GM23338 (cell line): Measurements from ENCODE around the gene ULK2. TPM values are rescaled to one million over a fixed set of nuclear protein-coding genes. Genes with fewer than 3 reads are reported as not detected.

Experiments
- ATAC-seq: fragments of 200-7000 bp; cut with Tn5 transposase; 3 replicates; pipeline ENCODE4 v1.9.1; 2020
- DNase-seq: peaks from one replicate; pipeline ENCODE4 v3.0.0-alpha.2; 2015; ENCODE audit warnings: low spot score
- H2AFZ ChIP-seq: fragments of 200-600 bp; sonication (generic); 2 replicates; pipeline ENCODE4 v1.8.0; 2016; ENCODE audit warnings: antibody characterized with exemption, mild to moderate bottlenecking, moderate library complexity
- H3F3A ChIP-seq: fragments of 200-600 bp; sonication (generic); replicated peaks from 2 replicates; pipeline ENCODE4 v1.8.0; 2017; ENCODE audit warnings: antibody characterized with exemption, mixed run types, low read depth
- H3K27ac ChIP-seq: fragments of 200-600 bp; sonication (generic); 2 replicates; pipeline ENCODE4 v1.6.1; 2016; ENCODE audit warnings: low read depth
- H3K27me3 ChIP-seq: fragments of 200-600 bp; sonication (generic); 2 replicates; pipeline ENCODE4 v1.8.0; 2016; ENCODE audit warnings: mild to moderate bottlenecking, mixed run types, moderate library complexity; ENCODE audit not compliant: insufficient read depth
- H3K36me3 ChIP-seq: fragments of 200-600 bp; sonication (generic); 2 replicates; pipeline ENCODE4 v1.8.0; 2016; ENCODE audit warnings: mild to moderate bottlenecking; ENCODE audit not compliant: insufficient read depth
- H3K4me1 ChIP-seq: fragments of 200-600 bp; sonication (generic); 2 replicates; pipeline ENCODE4 v1.8.0; 2016; ENCODE audit warnings: mild to moderate bottlenecking, moderate library complexity; ENCODE audit not compliant: insufficient read depth
- H3K4me2 ChIP-seq: fragments of 200-600 bp; sonication (generic); 2 replicates; pipeline ENCODE4 v1.7.1; 2017; ENCODE audit warnings: mixed run types
- H3K4me3 ChIP-seq: fragments of 200-600 bp; sonication (generic); 2 replicates; pipeline ENCODE4 v1.6.1; 2016; ENCODE audit warnings: mixed run types
- H3K79me2 ChIP-seq: fragments of 200-600 bp; sonication (generic); replicated peaks from 2 replicates; pipeline ENCODE4 v1.8.0; 2017; ENCODE audit warnings: mild to moderate bottlenecking; ENCODE audit not compliant: insufficient read depth
- H3K9me2 ChIP-seq: fragments of 200-600 bp; sonication (generic); 2 replicates; pipeline ENCODE4 v1.8.0; 2017; ENCODE audit not compliant: insufficient read depth
- H4K20me1 ChIP-seq: fragments of 200-600 bp; sonication (generic); replicated peaks from 2 replicates; pipeline ENCODE4 v1.8.0; 2017; ENCODE audit warnings: mild to moderate bottlenecking; ENCODE audit not compliant: insufficient read depth
- H3K27ac Mint-ChIP-seq: 2 replicates; pipeline ENCODE4 v1.8.0; 2020; ENCODE audit warnings: inconsistent platforms, mild to moderate bottlenecking, moderate library complexity, mixed read lengths
- H3K27me3 Mint-ChIP-seq: 3 replicates; pipeline ENCODE4 v1.8.0; 2022; ENCODE audit warnings: low read depth, mild to moderate bottlenecking, moderate library complexity, mixed read lengths, inconsistent platforms; ENCODE audit not compliant: insufficient read depth, poor library complexity
- H3K36me3 Mint-ChIP-seq: 3 replicates; pipeline ENCODE4 v1.8.0; 2021; ENCODE audit warnings: low read depth, mild to moderate bottlenecking, inconsistent platforms, moderate library complexity, mixed read lengths
- H3K4me1 Mint-ChIP-seq: 3 replicates; pipeline ENCODE4 v1.8.0; 2020; ENCODE audit warnings: mild to moderate bottlenecking, inconsistent platforms, mixed read lengths
- H3K4me3 Mint-ChIP-seq: 3 replicates; pipeline ENCODE4 v1.8.0; 2021; ENCODE audit warnings: moderate library complexity, mild to moderate bottlenecking, inconsistent platforms, mixed read lengths
- H3K9me3 Mint-ChIP-seq: 3 replicates; pipeline ENCODE4 v1.8.0; 2020; ENCODE audit warnings: moderate library complexity, mild to moderate bottlenecking, inconsistent platforms, mixed read lengths
- CREB1 ChIP-seq: fragments of 250-450 bp; sonication (Bioruptor Pico); IDR thresholded peaks from 2 replicates; pipeline ENCODE4 v1.5.0; 2020; ENCODE audit warnings: low read depth, mild to moderate bottlenecking, moderate library complexity
- CTCF ChIP-seq, 2 experiments: fragments of 200-600 bp in 1 of 2; sonication (generic) in 1 of 2; conservative IDR thresholded peaks; 2 replicates each; pipeline versions ENCODE4 v1.5.1 to v1.6.1; 2016 to 2017; ENCODE audit warnings: antibody characterized with exemption in 2 of 2, low read depth in 2 of 2, mild to moderate bottlenecking in 2 of 2, moderate library complexity in 1 of 2
- ETS1 ChIP-seq: IDR thresholded peaks from 2 replicates; pipeline ENCODE4 v1.6.1; 2016; ENCODE audit warnings: antibody characterized with exemption
- EZH2 ChIP-seq: fragments of 200-600 bp; sonication (generic); IDR thresholded peaks from one replicate; pipeline ENCODE4 v1.8.0; 2017; ENCODE audit warnings: antibody characterized with exemption, mild to moderate bottlenecking, low read depth; ENCODE audit not compliant: unreplicated experiment
- EZH2phosphoT487 ChIP-seq: fragments of 200-600 bp; sonication (generic); IDR thresholded peaks from one replicate; pipeline ENCODE4 v1.8.1; 2018; ENCODE audit warnings: antibody characterized with exemption; ENCODE audit not compliant: unreplicated experiment
- JUNB ChIP-seq: IDR thresholded peaks from one replicate; pipeline ENCODE4 v1.6.1; 2016; ENCODE audit warnings: antibody characterized with exemption; ENCODE audit not compliant: unreplicated experiment
- NANOG ChIP-seq: IDR thresholded peaks from 2 replicates; pipeline ENCODE4 v1.6.1; 2016; ENCODE audit warnings: antibody characterized with exemption, borderline replicate concordance
- POLR2AphosphoS5 ChIP-seq: IDR thresholded peaks from 2 replicates; pipeline ENCODE4 v1.6.1; 2016; ENCODE audit warnings: antibody characterized with exemption, low read depth
- REST ChIP-seq: IDR thresholded peaks from one replicate; pipeline ENCODE4 v1.6.1; 2018; ENCODE audit warnings: antibody characterized with exemption; ENCODE audit not compliant: unreplicated experiment
- STAT1 ChIP-seq: IDR thresholded peaks from one replicate; pipeline ENCODE4 v1.6.1; 2016; ENCODE audit warnings: antibody characterized with exemption; ENCODE audit not compliant: unreplicated experiment
- ZNF114 ChIP-seq: fragments of 250-450 bp; sonication (Bioruptor Pico); IDR thresholded peaks from 2 replicates; pipeline ENCODE4 v1.5.0; 2020; ENCODE audit warnings: mild to moderate bottlenecking, moderate library complexity
- ZNF331 ChIP-seq: fragments of 250-450 bp; sonication (Bioruptor Pico); IDR thresholded peaks from 2 replicates; pipeline ENCODE4 v1.5.0; 2020; ENCODE audit warnings: low read depth, mild to moderate bottlenecking, moderate library complexity
- ZNF462 ChIP-seq: fragments of 250-450 bp; sonication (Bioruptor Pico); IDR thresholded peaks from 2 replicates; pipeline ENCODE4 v1.5.0; 2020; ENCODE audit warnings: mild to moderate bottlenecking, moderate library complexity
- polyA plus RNA-seq: library from polyadenylated mRNA; unstranded; fragments of >200 nt; fragmentation: Nextera tagmentation; extraction: Ambion mirVana; gene quantifications from 2 replicates; pipeline ENCODE4 v1.2.1, GENCODE V29; 2016
- total RNA-seq: library from RNA; depleted of rRNA; stranded (reverse); fragments of >200 nt; shearing (Covaris generic); gene quantifications from 2 replicates; pipeline ENCODE4 v1.2.3, GENCODE V29; 2014

Gene ULK2
- total and polyA plus RNA-seq, 2 experiments from 2014 or later: 1.6 to 3.0 TPM

GRCh38 chr17:19830061-19830460 lies 37.7 kb downstream of the ULK2 start:
- H4K20me1 ChIP-seq: no peaks in the 10 kb centered on the region
- no peak overlapping the region for H3K27ac Mint-ChIP-seq
- H3K4me3 ChIP-seq: no peak overlapping the region
- H3K4me1 ChIP-seq: peaks cover 6% of the 10 kb centered on the region; the same call in 1 of the 2 replicates
- H3K36me3 ChIP-seq: no peaks in the 10 kb centered on the region
- no peak overlapping the region for H3K4me3 Mint-ChIP-seq
- TF ChIP-seq CTCF (conservative IDR thresholded peaks at IDR 0.05; ENCODE audit: low read depth in 2 of 2) (no peak), JUNB (no peak), NANOG (no peak), EZH2 (no peak), STAT1 (no peak), ZNF331 (CRISPR knock-in tag) (no peak), CREB1 (CRISPR knock-in tag) (no peak), ETS1 (no peak), ZNF114 (CRISPR knock-in tag) (no peak), ZNF462 (CRISPR knock-in tag) (no peak), POLR2AphosphoS5 (no peak), REST (no peak), EZH2phosphoT487 (no peak)
- H3K4me1 Mint-ChIP-seq: no peaks in the 10 kb centered on the region
- H3K9me2 ChIP-seq: no peaks in the 10 kb centered on the region
- no peak overlapping the region for H3K4me2 ChIP-seq
- no peaks in the 10 kb centered on the region for H3K79me2 ChIP-seq
- H3K27me3 Mint-ChIP-seq: peaks cover 6% of the 10 kb centered on the region
- no peaks in the 10 kb centered on the region for H3F3A ChIP-seq
- H3K9me3 Mint-ChIP-seq: no peaks in the 10 kb centered on the region
- DNase-seq (no peak), ATAC-seq (no peak)
- H3K36me3 Mint-ChIP-seq: no peaks in the 10 kb centered on the region
- no peak overlapping the region for H2AFZ ChIP-seq
- H3K27me3 ChIP-seq: no peaks in the 10 kb centered on the region
- H3K27ac ChIP-seq: no peak overlapping the region
